GM18508 (cell line): ENCODE results near the gene FMN2.

Source experiments
- ATAC-seq: cut with Tn5 transposase; IDR thresholded peaks from one replicate; pipeline ENCODE4 v1.9.1; 2021; ENCODE audit warnings: moderate number of reproducible peaks; ENCODE audit not compliant: insufficient read depth, unreplicated experiment

FMN2 gene

GRCh38 chr1:240464099-240464498, 372.4 kb downstream of the FMN2 start:
- ATAC-seq: no peak

- ATAC-seq: no peak
Measured at GRCh38 chr1:240465531-240465940, 373.9 kb downstream of the FMN2 start.

- no peak for ATAC-seq
Measured at GRCh38 chr1:240466509-240466908, 374.8 kb downstream of the FMN2 start.

DNA sequence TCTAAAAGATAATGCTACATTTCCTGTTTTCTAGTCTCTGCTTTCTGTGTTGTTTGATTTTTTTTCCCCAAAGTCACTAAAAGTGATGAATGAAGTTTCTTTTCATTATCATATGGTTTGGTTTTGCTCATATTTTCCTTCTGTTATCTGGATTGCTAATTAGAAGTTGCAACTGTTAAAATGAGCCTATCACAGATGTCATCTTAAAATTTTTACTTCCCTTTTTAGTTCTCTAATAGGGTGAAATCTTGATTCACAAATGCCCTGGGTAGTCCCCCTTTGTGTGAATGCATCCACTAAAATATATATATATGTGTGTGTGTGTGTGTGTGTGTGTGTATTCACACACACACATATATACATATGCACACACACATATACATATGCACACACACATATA, 376.2 kb downstream of the FMN2 start:
- no peak for ATAC-seq

- ATAC-seq: no peak
Measured at GRCh38 chr1:240468656-240469055, 377.0 kb downstream of the FMN2 start.

- ATAC-seq: peak; percentile 93
Measured at GRCh38 chr1:240474133-240474614, 382.5 kb downstream of the FMN2 start.

GRCh38 chr1:240475832-240476231, 384.1 kb downstream of the FMN2 start:
- no peak for ATAC-seq

- ATAC-seq: no peak
Measured at GRCh38 chr1:240478536-240478935, 386.9 kb downstream of the FMN2 start.

- no peak for ATAC-seq
Measured at GRCh38 chr1:240484804-240485443, 393.2 kb downstream of the FMN2 start.

- no peak for ATAC-seq
Measured at GRCh38 chr1:240486611-240487010, 394.9 kb downstream of the FMN2 start.

GRCh38 chr1:240487493-240487892, 395.8 kb downstream of the FMN2 start:
- ATAC-seq: no peak

- no peak for ATAC-seq
Measured at GRCh38 chr1:240491156-240491555, 399.5 kb downstream of the FMN2 start.

GRCh38 chr1:240491796-240492195, 400.1 kb downstream of the FMN2 start:
- no peak for ATAC-seq

GRCh38 chr1:240492832-240493440, 401.3 kb downstream of the FMN2 start:
- no peak for ATAC-seq

GRCh38 chr1:240495601-240496000, 403.9 kb downstream of the FMN2 start:
- no peak for ATAC-seq

GRCh38 chr1:240496356-240496755, 404.7 kb downstream of the FMN2 start:
- no peak for ATAC-seq

DNA sequence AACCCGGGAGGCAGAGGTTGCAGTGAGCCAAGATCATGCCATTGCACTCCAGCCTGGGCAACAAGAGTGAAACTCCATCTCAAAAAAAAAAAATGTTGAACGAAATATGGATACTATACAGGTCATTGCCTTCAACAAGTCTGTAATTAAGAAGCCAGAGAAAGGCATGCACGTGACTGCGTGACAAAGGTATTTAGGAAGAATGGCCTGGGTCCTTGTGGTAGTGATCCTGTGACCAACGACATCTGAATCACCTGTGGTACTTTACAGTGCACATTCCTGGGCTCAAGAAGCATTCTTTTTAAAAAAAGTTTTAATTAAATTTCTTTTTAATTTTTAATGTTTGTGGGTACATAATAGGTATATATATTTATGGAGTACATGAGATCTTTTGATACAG, 405.3 kb downstream of the FMN2 start:
- no peak for ATAC-seq

- no peak for ATAC-seq
Measured at GRCh38 chr1:240497908-240498307, 406.2 kb downstream of the FMN2 start.

GRCh38 chr1:240498335-240498734, 406.7 kb downstream of the FMN2 start:
- no peak for ATAC-seq

GRCh38 chr1:240499012-240499411, 407.3 kb downstream of the FMN2 start:
- no peak for ATAC-seq

- no peak for ATAC-seq
Measured at GRCh38 chr1:240500647-240501046, 409.0 kb downstream of the FMN2 start.

DNA sequence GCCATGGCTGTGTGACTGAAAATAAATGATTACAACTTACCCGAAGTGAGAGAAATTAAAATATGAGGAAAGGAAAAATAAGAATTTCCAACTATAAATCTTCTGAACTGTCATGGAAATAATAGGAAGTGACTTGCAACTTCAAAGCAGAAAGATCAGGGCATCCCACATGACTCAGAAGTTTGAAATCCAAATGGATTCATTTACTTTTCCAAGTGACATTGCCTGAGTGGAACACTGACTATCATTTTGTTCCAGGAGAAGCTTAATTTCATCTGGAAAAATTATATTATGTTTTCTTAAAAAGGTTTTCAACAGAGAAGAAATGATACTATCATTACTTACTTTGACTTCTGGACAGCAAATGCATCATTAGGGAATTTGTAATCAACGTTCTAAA, 409.4 kb downstream of the FMN2 start:
- no peak for ATAC-seq
